Aorta (tissue), 5 donors: Measurements from ENCODE around the gene HPN. TPM values are rescaled to one million over a fixed set of nuclear protein-coding genes. Genes with fewer than 3 reads are reported as not detected.
"Not testable (repeated sequence)": the region's sequence is repeated elsewhere in the genome, so short reads cannot be mapped to it uniquely, and the experiment has no call there.

ENCODE experiments used
- ATAC-seq: fragments of 200-7000 bp; cut with Tn5 transposase; one replicate; pipeline ENCODE4 v1.9.1; 2022; ENCODE audit warnings: moderate library complexity; ENCODE audit not compliant: low FRiP score
- DNase-seq, 2 donors: peaks; one replicate each; pipeline ENCODE4 v3.0.0-alpha.2; 2020
- H3K27ac ChIP-seq, 2 donors: one replicate each; pipeline ENCODE4 v1.5.1; 2013; ENCODE audit warnings: low read length in 2 of 2, mild to moderate bottlenecking in 2 of 2, moderate library complexity in 2 of 2, control low read depth in 1 of 2, inconsistent platforms in 1 of 2, low read depth in 1 of 2
- H3K27me3 ChIP-seq, 2 donors: one replicate each; pipeline ENCODE4 v1.6.1; 2013; ENCODE audit warnings: control low read depth in 1 of 2, low read length in 1 of 2, mild to moderate bottlenecking in 1 of 2, moderate library complexity in 1 of 2; ENCODE audit not compliant: insufficient read depth in 2 of 2, control insufficient read depth in 1 of 2
- H3K36me3 ChIP-seq, 2 donors: one replicate each; pipeline ENCODE4 v1.6.1; 2013; ENCODE audit warnings: control low read depth in 1 of 2, low read length in 1 of 2, mild to moderate bottlenecking in 1 of 2; ENCODE audit not compliant: insufficient read depth in 2 of 2, control insufficient read depth in 1 of 2
- H3K4me1 ChIP-seq, 2 donors: one replicate each; pipeline ENCODE4 v1.6.1; 2013; ENCODE audit warnings: low read length in 2 of 2, control low read depth in 1 of 2, mild to moderate bottlenecking in 1 of 2, moderate library complexity in 1 of 2; ENCODE audit not compliant: insufficient read depth in 2 of 2, control insufficient read depth in 1 of 2
- H3K4me3 ChIP-seq, 2 donors: one replicate each; pipeline ENCODE4 v1.5.1; 2013; ENCODE audit warnings: low read length in 2 of 2, control low read depth in 1 of 2, mild to moderate bottlenecking in 1 of 2
- H3K9me3 ChIP-seq: one replicate; pipeline ENCODE4 v1.6.1; 2013; ENCODE audit warnings: mild to moderate bottlenecking, low read length; ENCODE audit not compliant: control insufficient read depth
- WGBS, 2 donors: extraction: QIAGEN DNeasy Blood & Tissue Kit; methylation state at CpG; one replicate each; pipeline ENCODE4 v1.1.7; 2013; 5-methylcytosine and 5-hydroxymethylcytosine counted together
- intact Hi-C, 2 donors: fragments of 100-400 bp; cut with DNase I; formaldehyde crosslinking; loops; one replicate each; pipeline versions ENCODE4 v1.14.2 to v1.15.0; 2022
- polyA plus RNA-seq, 2 donors: library from polyadenylated mRNA; stranded (reverse); fragments of 200-250 nt; gene quantifications; one replicate each; pipeline ENCODE4 v1.2.3, GENCODE V29; 2013
- total RNA-seq, 2 donors: library from RNA; stranded (reverse); fragmentation: NEBNext Ultra II Directional; extraction: Animal tissue kit (Norgen Biotek cat#: 25700); gene quantifications; one replicate each; pipeline ENCODE4 v1.2.1, GENCODE V29; 2021
- donor health status: healthy with polysubstance abuse.
- donor health status: Bipolar disorder and iron deficiency.
- donor health status: DM: no; HTN: no; CAD: no.
- donor health status: DM: no; HTN: no; CAD: no.
- donor health status: DM: yes; HTN: yes; CAD: no.

Gene HPN
- total and polyA plus RNA-seq, 4 donors, result 0.71 to 2.7 TPM; not detected in 2

- 67 to 70% methylated on average over 8 of the region's 8 CpGs for WGBS, 2 donors
- Histone ChIP-seq H3K27me3 (no peaks in the 10 kb centered on the region), H3K27ac (no peak overlapping the region), H3K36me3 (no peaks in the 10 kb centered on the region), H3K4me3 (no peak overlapping the region), H3K4me1 (no peaks in the 10 kb centered on the region), H3K9me3 (no peaks in the 10 kb centered on the region)
- DNase-seq, result no peak
- ATAC-seq, result no peak
- intact Hi-C loops, result no loop called here
These were observed 54.3 kb downstream of the HPN start for GRCh38 chr19:35095667-35096368.

- H3K27ac ChIP-seq, result no peak overlapping the region
- WGBS, 2 donors, result 73 to 75% methylated on average over 29 of the region's 29 CpGs
- no peaks in the 10 kb centered on the region for H3K9me3 ChIP-seq
- H3K36me3 ChIP-seq, result no peaks in the 10 kb centered on the region
- ATAC-seq, result no peak
- H3K27me3 ChIP-seq, result no peaks in the 10 kb centered on the region
- H3K4me1 ChIP-seq, result no peaks in the 10 kb centered on the region
- intact Hi-C loops, result no loop called here
- no peak for DNase-seq
- H3K4me3 ChIP-seq, result no peak overlapping the region
These were observed 57.0 kb downstream of the HPN start for GRCh38 chr19:35098413-35099049.

- intact Hi-C loops, result no loop called here
- H3K9me3 ChIP-seq, result no peaks in the 10 kb centered on the region
- H3K27me3 ChIP-seq, result no peaks in the 10 kb centered on the region
- H3K4me3 ChIP-seq, result no peak overlapping the region
- ATAC-seq (peak; percentile 15), DNase-seq (no peak)
- H3K4me1 ChIP-seq, result no peaks in the 10 kb centered on the region
- H3K36me3 ChIP-seq, result no peaks in the 10 kb centered on the region
- H3K27ac ChIP-seq, result no peak overlapping the region
- WGBS, 2 donors, result 84% methylated on average over 21 of the region's 21 CpGs
These were observed 57.8 kb downstream of the HPN start for GRCh38 chr19:35099155-35099896.

GRCh38 chr19:35099897-35100275, 58.4 kb downstream of the HPN start:
- intact Hi-C loops, result no loop called here
- no peaks in the 10 kb centered on the region for H3K27me3 ChIP-seq

GRCh38 chr19:35100588-35101533, 59.3 kb downstream of the HPN start:
- WGBS, 2 donors, result 68 to 73% methylated on average over 16 of the region's 16 CpGs
- intact Hi-C loops, result no loop called here
- no peaks in the 10 kb centered on the region for H3K9me3 ChIP-seq
- H3K27me3 ChIP-seq, result no peaks in the 10 kb centered on the region
- DNase-seq (no peak), ATAC-seq (no peak)
- no peaks in the 10 kb centered on the region for H3K4me1 ChIP-seq
- H3K27ac ChIP-seq, result no peak overlapping the region
- H3K4me3 ChIP-seq, result no peak overlapping the region
- H3K36me3 ChIP-seq, result no peaks in the 10 kb centered on the region

More at GRCh38 chr19:35099897-35100275, 58.4 kb downstream of the HPN start:
- Histone ChIP-seq H3K4me1 (no peaks in the 10 kb centered on the region), H3K9me3 (no peaks in the 10 kb centered on the region), H3K27ac (no peak overlapping the region), H3K36me3 (no peaks in the 10 kb centered on the region), H3K4me3 (no peak overlapping the region)
- ATAC-seq, result no peak
- WGBS, 2 donors, result 90 to 94% methylated on average over 13 of the region's 13 CpGs
- DNase-seq, result no peak

GRCh38 chr19:35101949-35102348, 60.4 kb downstream of the HPN start:
- ATAC-seq, H3K27ac ChIP-seq, H3K27me3 ChIP-seq, DNase-seq, H3K9me3 ChIP-seq, H3K4me3 ChIP-seq, intact Hi-C loops, H3K4me1 ChIP-seq, H3K36me3 ChIP-seq: not testable (repeated sequence)
- 96 to 97% methylated on average over 10 of the region's 10 CpGs for WGBS, 2 donors

- H3K4me1 ChIP-seq, intact Hi-C loops, ATAC-seq, H3K27me3 ChIP-seq, H3K27ac ChIP-seq, DNase-seq, H3K9me3 ChIP-seq, H3K36me3 ChIP-seq, H3K4me3 ChIP-seq: not testable (repeated sequence)
- 73 to 76% methylated on average over 10 of the region's 10 CpGs for WGBS, 2 donors
These were observed 62.1 kb downstream of the HPN start for GRCh38 chr19:35103614-35104013.

GRCh38 chr19:35104361-35104760, 62.8 kb downstream of the HPN start:
- Histone ChIP-seq H3K27me3 (no peaks in the 10 kb centered on the region), H3K36me3 (no peaks in the 10 kb centered on the region), H3K9me3 (no peaks in the 10 kb centered on the region), H3K27ac (no peak overlapping the region), H3K4me1 (no peaks in the 10 kb centered on the region), H3K4me3 (no peak overlapping the region)
- intact Hi-C loops, result no loop called here
- DNase-seq (no peak), ATAC-seq (no peak)
- 90 to 93% methylated on average over 11 of the region's 11 CpGs for WGBS, 2 donors
